Measurements from ENCODE around the gene RNF144B. TPM values are rescaled to one million over a fixed set of nuclear protein-coding genes. Genes with fewer than 3 reads are reported as not detected.

Gene RNF144B
- total RNA-seq = 32.5 and 38.2 TPM in 2 replicates

DNA sequence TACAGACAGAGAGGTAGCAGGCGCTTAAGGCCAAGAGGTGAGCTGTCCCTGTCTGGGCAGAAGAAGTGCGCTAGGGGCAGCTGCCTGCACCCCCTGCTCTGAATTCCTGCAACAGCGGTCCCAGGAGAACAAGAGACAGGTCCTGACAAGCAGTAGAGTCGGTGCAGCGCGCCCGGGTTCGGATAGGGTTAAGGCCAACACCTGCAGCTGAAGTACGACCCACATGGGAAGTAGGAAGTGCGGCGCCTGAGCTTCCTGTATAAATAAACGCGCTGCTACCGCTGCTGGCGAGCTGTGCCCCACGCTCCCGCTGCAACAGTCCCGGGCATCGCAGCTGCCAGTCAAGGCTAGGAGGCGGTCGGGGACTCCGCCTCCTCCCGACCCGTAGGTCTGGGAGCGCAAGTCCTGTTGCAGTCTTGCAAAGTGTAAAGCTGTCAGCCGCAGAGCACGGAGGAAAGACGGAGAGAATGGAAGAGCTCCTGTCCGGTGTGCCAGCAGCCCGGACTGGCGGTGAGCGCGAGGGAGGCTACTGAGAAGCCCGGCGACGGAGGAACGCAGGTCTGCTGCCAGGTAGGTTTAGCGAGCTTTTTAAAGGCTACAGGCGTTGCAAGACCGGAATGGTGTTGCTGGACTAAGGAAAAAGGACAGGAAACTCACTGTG, at the start of gene RNF144B:
Gene RNF144B, plus strand, starts transcription at position 290 of the 661 bp plus-strand sequence. CDS start 12,185 bp downstream, outside the sequence.

Other genes with a start within 250 kb of the RNF144B start
- gene TPMT, start 232.3 kb upstream of the RNF144B start, total RNA-seq = 14.9 and 16.9 TPM in 2 replicates
- 11.7 and 16.0 TPM in 2 replicates for gene KDM1B, start 231.9 kb upstream of the RNF144B start, total RNA-seq
- 120 and 143 TPM in 2 replicates for gene DEK, start 122.8 kb upstream of the RNF144B start, total RNA-seq

Measured in airway epithelial cell (primary cell).